ENCODE measurements around the gene USF2. TPM values are rescaled to one million over a fixed set of nuclear protein-coding genes. Genes with fewer than 3 reads are reported as not detected.

Gene USF2
- total RNA-seq, 1 experiment from 2014 or later, result 123 TPM

GRCh38 chr19:35257113-35257461, 11.7 kb upstream of the USF2 start:
- Mint-ChIP-seq H3K36me3 (ENCODE audit: insufficient read depth in 1 of 3, low read depth in 3 of 3) (peaks cover 44 to 88% (median 80%) of the 10 kb centered on the region in 3 experiments), H3K27me3 (ENCODE audit: low read depth) (no peaks in the 10 kb centered on the region), H3K27ac (peak overlapping the region in 2 of 3 experiments; percentile 28 to 80; a peak in 1 of 7 replicates), H3K4me3 (no peak overlapping the region), H3K9me3 (no peaks in the 10 kb centered on the region), H3K4me1 (peaks cover 14% of the 10 kb centered on the region in 2 experiments)
- Histone ChIP-seq H3K18ac (ENCODE audit: insufficient read length, low read depth, low read length) (no peak overlapping the region), H4K8ac (replicated peaks; ENCODE audit: insufficient read length, low read depth, low read length) (no peak overlapping the region), H2BK15ac (ENCODE audit: low read depth, low read length) (no peak overlapping the region), H3K9ac (ENCODE audit: extremely low read depth, insufficient read length, low read length) (no peak overlapping the region), H4K5ac (ENCODE audit: insufficient read length, low read depth, low read length) (no peak overlapping the region), H3K23me2 (ENCODE audit: insufficient read length, low read depth, low read length, poor library complexity, severe bottlenecking) (no peaks in the 10 kb centered on the region), H3K4me1 (ENCODE audit: insufficient read depth, low read length) (no peaks in the 10 kb centered on the region), H3K4ac (ENCODE audit: low read depth, low read length) (no peak overlapping the region), H3K9me3 (ENCODE audit: control insufficient read depth, low read depth, low read length) (no peaks in the 10 kb centered on the region), H2AK5ac (ENCODE audit: insufficient read length, low read length) (no peak overlapping the region), H3K4me2 (ENCODE audit: insufficient read depth, insufficient read length, low read length) (no peak overlapping the region), H2BK20ac (ENCODE audit: low read depth, low read length, poor library complexity, severe bottlenecking) (no peak overlapping the region), H2AFZ (ENCODE audit: low read length) (no peak overlapping the region), H4K91ac (ENCODE audit: insufficient read length, low read depth, low read length) (no peak overlapping the region), H3K27ac (ENCODE audit: insufficient read length, low read depth, low read length) (no peak overlapping the region), H3K79me2 (ENCODE audit: insufficient read depth, low read length) (no peaks in the 10 kb centered on the region; the same call in 1 of the 2 replicates), H3K27me3 (ENCODE audit: insufficient read depth, low read length) (no peaks in the 10 kb centered on the region), H3K79me1 (ENCODE audit: insufficient read depth, low read depth, low read length, poor library complexity, severe bottlenecking) (peaks cover 9% of the 10 kb centered on the region), H3T11ph (ENCODE audit: low read length) (no peak overlapping the region), H3K23ac (ENCODE audit: insufficient read length, low read depth, low read length) (no peak overlapping the region), H2BK12ac (ENCODE audit: insufficient read length, low read depth, low read length) (no peak overlapping the region), H3K14ac (ENCODE audit: insufficient read depth, low read length) (no peak overlapping the region), H2BK5ac (ENCODE audit: insufficient read length, low read length) (no peak overlapping the region), H3K56ac (ENCODE audit: insufficient read length, low read depth, low read length) (no peak overlapping the region), H2BK120ac (ENCODE audit: low read depth, low read length, poor library complexity, severe bottlenecking) (no peak overlapping the region), H4K20me1 (ENCODE audit: control insufficient read depth, insufficient read depth, insufficient read length) (no peaks in the 10 kb centered on the region)
- no peak for DNase-seq
- WGBS (ENCODE audit: extremely low coverage, insufficient read length, low lambda C conversion rate), result no CpG with 5 or more reads among the region's 9 CpGs
- TF ChIP-seq CTCF (conservative IDR thresholded peaks at IDR 0.05), result no peak
